Stimulated activated CD4-positive, alpha-beta T cell treated with anti-CD3 and anti-CD28 coated beads, Interleukin-15, amount 100 ng/mL, for 48 hours (primary cell): ENCODE measurements around the gene WDR73.
"Not testable (repeated sequence)": the region's sequence is repeated elsewhere in the genome, so short reads cannot be mapped to it uniquely, and the experiment has no call there.

Source experiments
- DNase-seq, 2 donors: peaks; one replicate each; pipeline ENCODE4 v3.0.0-alpha.2; 2020; ENCODE audit warnings: low read depth in 2 of 2

Gene WDR73

GRCh38 chr15:84657748-84658079, 3.6 kb upstream of the WDR73 start:
- no peak for DNase-seq

DNA sequence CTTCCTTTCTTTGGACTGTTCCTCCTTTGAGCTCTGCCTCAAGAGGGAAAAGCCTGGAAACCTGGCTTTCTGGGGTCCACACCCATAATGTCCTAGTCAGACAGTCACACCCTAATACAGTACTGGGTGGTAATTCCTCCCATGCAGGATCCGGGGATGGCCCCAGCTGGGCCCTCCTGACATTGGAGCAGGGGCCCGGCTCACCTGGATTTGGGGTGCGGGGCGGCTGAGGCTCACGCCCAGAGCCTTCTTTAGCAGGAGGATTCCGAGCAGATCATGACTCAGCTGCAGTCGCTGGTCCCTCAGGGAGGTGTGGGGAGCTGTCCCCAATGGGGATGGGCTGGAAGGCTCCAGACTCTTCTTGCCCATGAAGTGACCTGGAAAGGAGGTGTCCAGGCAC, 2.9 kb upstream of the WDR73 start:
- DNase-seq: no peak

GRCh38 chr15:84654689-84655453, 788 bp upstream of the WDR73 start:
- DNase-seq: peak; percentile 64 to 77

GRCh38 chr15:84653584-84653909, 536 bp downstream of the WDR73 start:
- DNase-seq: no peak

DNA sequence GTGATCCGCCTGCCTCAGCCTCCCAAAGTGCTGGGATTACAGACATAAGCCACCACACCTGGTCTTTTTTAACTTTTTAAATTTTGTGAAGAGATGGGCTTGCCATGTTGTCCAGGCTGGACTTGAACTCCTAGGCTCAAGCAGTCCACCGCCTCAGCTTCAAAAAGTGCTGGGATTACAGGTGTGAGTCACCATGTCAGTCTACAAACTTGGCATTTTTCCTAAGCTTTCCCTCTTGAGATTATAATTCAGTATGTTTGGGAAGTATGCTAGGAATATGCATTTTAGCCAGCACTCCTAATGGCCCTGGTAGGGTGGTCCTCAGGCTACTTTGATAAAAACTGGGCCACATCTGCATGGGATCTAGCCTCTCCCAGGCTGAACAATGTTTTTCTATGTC, 4.4 kb downstream of the WDR73 start:
- no peak for DNase-seq

GRCh38 chr15:84648539-84648938, 5.5 kb downstream of the WDR73 start:
- no peak for DNase-seq

GRCh38 chr15:84647726-84648125, 6.4 kb downstream of the WDR73 start:
- DNase-seq: no peak

DNA sequence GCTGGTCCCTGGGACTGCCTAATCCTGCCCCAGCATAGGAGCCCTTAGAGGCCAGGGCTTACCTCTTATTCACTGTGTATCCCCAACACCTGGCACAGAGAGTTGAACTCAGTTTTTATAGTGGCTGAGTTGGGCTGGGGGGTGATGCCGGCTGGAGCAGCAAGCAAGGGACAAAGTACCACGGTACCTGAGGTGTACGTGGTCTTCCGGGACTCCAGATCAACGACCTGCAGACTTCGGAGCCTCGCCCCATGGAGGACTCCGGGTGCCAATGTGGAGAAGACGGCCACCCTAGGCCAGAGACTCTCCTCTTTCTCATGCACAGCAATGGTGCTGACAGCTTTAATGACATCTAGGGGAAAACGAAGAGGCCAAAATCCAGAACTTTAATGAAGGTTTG, 8.1 kb downstream of the WDR73 start:
- no peak for DNase-seq

DNA sequence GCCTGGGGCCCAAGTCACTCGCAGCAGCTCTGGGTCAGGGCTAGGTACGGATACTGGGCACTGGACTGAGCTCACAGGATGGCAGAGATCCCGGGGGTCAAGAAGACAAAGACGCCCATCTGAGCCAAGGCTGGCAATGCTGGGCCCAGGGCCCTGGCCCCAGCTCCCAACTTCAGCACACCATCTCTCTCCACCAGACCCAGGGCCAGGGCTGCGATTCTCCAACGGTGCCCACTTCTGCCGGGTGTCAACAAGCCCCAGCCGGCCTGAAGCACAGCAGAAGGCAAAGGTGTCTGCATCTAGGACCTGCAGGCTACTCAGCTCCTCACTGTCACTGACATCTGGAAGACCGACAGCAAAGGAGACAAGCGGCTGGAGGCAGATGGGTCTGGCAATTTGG, 8.6 kb downstream of the WDR73 start:
- DNase-seq: no peak

DNA sequence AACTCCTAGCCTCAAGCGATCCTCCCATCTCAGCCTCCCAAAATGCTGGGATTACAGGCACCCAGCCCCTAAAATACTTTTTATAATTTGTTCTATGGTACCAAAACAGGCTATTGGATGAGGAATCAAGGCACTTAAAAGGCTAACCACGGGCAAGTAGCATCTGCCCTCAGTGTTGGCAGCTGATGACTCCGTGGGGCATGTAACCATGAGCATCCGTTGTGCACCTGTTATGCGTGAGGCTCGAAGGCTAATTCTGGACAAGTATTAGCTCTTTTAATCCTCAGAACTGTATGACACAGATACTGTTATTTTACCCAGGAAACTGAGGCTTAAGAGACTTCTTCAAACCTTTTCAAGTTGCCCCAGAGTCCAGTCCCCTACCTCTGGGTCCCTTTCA, 10.2 kb downstream of the WDR73 start:
- no peak for DNase-seq

DNA sequence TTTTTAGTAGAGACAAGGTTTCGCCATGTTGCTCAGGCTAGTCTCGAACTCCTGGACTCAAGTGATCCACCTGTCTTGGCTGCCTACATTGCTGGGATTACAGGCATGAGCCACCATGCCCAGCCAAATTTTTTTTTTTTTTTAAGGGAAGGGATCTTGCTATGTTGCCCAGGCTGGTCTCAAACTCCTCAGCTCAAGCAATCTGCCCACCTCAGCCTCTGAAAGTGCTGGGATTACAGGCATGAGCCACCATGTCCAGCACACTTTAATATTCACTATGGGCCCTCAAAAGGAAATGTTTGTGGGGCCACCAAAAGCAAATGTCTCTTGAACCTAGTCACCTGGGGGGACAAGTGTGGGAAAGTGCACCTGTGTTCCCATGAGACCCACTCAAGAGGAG, 11.4 kb downstream of the WDR73 start:
- not testable (repeated sequence) for DNase-seq

- not testable (repeated sequence) for DNase-seq
These were observed 12.2 kb downstream of the WDR73 start for GRCh38 chr15:84641871-84642270.

- DNase-seq: no peak
These were observed 16.0 kb downstream of the WDR73 start for GRCh38 chr15:84638103-84638502.

DNA sequence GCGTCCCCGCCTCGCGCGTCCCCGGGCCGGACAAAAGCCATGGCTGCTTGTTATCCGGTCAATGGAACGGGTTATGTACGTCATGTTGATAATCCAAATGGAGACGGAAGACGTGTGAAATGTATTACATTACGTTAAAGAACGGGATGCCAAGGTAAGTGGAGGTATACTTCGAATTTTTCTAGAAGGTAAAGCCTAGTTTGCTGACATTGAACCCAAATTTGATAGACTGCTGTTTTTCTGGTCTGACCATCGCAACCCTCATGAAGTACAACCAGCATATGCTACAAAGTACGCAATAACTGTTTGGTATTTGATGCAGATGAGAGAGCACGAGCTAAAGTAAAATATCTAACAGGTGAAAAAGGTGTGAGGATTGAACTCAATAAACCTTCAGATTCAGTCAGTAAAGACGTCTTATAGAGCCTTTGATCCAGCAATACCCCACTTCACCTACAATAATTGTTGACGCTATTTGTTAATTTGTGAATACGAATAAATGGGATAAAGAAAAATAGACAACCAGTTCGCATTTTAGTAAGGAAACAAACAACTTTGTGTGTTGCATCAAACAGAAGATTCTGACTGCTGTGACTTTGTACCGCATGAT, 19.8 kb downstream of the WDR73 start:
- DNase-seq: no peak

DNA sequence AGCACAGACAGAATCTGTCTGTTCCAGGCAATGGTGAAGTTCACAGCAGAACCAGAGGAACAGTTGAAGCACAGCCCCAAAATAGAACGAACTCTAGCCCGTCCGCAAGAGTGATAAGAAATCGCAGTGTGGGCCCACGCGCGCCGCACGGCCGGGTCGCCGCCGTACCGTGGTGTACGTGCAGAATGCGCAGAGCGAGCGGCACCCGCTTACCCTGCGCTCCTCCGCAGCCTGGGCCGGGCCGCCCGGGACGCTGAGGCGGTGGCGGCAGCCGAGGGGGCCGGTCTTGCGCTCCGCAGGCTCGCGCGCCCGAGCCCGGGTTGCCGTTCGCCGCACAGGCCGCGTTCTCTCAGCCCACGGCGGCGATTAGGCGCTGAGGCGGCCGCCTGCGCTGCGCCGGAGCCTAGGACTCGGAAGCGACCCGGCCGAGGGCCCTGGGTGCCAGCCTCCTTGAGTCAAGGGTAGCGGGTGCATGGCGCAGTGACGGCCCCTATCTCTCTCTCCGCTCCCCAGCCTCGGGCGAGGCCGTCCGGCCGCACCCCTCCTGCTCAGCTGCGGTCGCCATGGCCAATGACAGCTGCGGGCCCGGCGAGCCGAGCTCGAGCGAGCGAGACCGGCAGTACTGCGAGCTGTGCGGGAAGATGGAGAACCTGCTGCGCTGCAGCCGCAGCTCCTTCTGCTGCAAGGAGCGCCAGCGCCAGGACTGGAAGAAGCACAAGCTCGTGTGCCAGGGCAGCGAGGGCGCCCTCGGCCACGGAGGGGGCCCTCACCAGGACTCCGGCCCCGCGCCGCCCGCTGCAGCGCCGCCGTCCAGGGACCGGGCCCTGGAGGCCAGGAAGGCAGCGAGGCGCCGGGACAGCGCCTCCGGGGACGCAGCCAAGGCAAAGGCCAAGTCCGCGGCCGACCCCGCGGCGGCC, 20.5 kb downstream of the WDR73 start:
- DNase-seq: peak; percentile 56 to 65

GRCh38 chr15:84631706-84632272, 22.3 kb downstream of the WDR73 start:
- DNase-seq: no peak

DNA sequence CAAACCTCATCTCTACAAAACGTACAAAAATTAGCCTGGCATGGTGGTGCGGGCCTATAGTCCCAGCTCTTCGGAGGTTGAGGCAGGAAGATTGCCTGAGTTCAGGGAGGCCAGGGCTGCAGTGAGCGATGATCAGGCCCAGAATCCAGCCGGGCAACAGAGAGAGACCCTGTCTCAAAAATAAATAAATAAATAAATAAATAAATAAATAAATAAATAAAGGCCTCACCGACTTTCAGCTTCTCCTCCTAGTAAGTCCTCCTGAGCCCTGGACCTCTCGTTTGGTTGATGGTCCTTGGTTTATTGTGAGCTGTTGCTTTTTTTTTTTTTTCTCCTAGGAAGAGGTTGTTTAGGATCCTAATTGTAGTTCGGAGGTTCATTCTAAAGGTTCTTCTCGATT, 25.1 kb downstream of the WDR73 start:
- DNase-seq: no peak

GRCh38 chr15:84625123-84625522, 29.0 kb downstream of the WDR73 start:
- DNase-seq: no peak

- DNase-seq: no peak
These were observed 29.7 kb downstream of the WDR73 start for GRCh38 chr15:84624359-84624758.

GRCh38 chr15:84621358-84621979, 32.6 kb downstream of the WDR73 start:
- no peak for DNase-seq

DNA sequence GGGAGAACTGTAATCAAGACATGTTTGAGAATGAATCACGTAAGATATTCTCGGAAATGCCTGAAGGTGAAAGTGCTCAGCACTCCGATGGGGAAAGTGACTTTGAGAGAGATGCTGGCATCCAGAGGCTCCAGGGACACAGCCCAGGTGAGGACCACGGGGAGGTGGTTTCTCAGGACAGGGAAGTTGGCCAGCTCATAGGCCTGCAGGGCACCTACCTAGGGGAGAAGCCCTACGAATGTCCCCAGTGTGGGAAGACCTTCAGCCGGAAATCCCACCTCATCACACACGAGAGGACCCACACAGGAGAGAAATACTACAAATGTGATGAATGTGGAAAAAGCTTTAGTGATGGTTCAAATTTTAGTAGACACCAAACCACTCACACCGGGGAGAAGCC, 33.5 kb downstream of the WDR73 start:
- DNase-seq: no peak

DNA sequence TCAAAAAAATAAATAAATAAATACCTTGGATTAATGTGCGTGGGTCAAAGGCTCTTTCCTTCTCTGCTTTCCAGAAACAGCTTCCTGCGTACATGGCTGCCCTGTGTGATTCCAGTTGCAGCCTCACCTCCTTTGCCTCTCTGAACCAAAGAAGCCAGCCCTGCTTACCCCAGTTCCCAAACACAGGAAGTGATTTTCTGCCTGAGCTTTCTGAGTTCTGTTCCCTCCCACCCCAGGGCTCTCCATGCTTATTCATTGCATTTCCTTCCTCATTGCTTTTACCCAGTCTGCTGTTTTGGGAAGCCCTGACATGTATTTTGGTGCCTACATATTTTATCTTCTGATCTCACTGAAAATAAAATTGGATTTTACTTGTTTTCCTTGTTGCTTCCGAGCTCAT, 37.8 kb downstream of the WDR73 start:
- no peak for DNase-seq
